Esophagus squamous epithelium (tissue), 5 donors: ENCODE measurements around the gene USE1. TPM values are rescaled to one million over a fixed set of nuclear protein-coding genes. Genes with fewer than 3 reads are reported as not detected.

ENCODE experiments used
- DNase-seq: peaks from one replicate; lab custom pipeline; 2025; lab: John Stamatoyannopoulos, UW
- H3K27ac ChIP-seq, 4 donors: fragments of 200-600 bp; sonication (generic); one replicate each; pipeline ENCODE4 v1.5.1; 2016 to 2019; ENCODE audit warnings: mild to moderate bottlenecking in 1 of 4
- H3K27me3 ChIP-seq, 4 donors: fragments of 200-600 bp; sonication (generic); 1 replicate in 3 of 4; 2 replicates in 1 of 4; pipeline versions ENCODE4 v1.5.1 to v1.6.0; 2017 to 2021; ENCODE audit warnings: antibody characterized with exemption in 1 of 4
- H3K36me3 ChIP-seq, 3 donors: fragments of 200-600 bp; sonication (generic); one replicate each; pipeline ENCODE4 v1.5.1; 2016 to 2019
- H3K4me1 ChIP-seq, 3 donors: fragments of 200-600 bp; sonication (generic); one replicate each; pipeline ENCODE4 v1.5.1; 2017 to 2019
- H3K4me3 ChIP-seq, 4 donors: fragments of 200-600 bp; sonication (generic); 1 replicate in 3 of 4; 2 replicates in 1 of 4; pipeline ENCODE4 v1.5.1; 2016 to 2019; ENCODE audit warnings: mild to moderate bottlenecking in 2 of 4, moderate library complexity in 1 of 4
- H3K9me3 ChIP-seq, 3 donors: fragments of 200-600 bp; sonication (generic); one replicate each; pipeline ENCODE4 v1.5.1; 2016 to 2019
- POLR2A ChIP-seq, 4 donors: fragments of 450-650 bp; IDR thresholded peaks; one replicate each; pipeline ENCODE4 v1.6.1; 2017; ENCODE audit warnings: antibody characterized with exemption in 4 of 4, mild to moderate bottlenecking in 4 of 4, moderate library complexity in 3 of 4
- WGBS, 2 donors: methylation state at CpG; one replicate each; pipeline ENCODE4 v1.1.5; 2018; 5-methylcytosine and 5-hydroxymethylcytosine counted together
- intact Hi-C: fragments of 100-400 bp; cut with DNase I; formaldehyde crosslinking; loops from one replicate; pipeline ENCODE4 v1.15.0; 2022
- total RNA-seq, 4 donors: library from RNA; depleted of rRNA; stranded (reverse); fragments of >200 nt; gene quantifications; one replicate each; pipeline ENCODE4 v1.1.0, GENCODE V29; 2016
- TF ChIP-seq, protein P1 (sequence below), 6 experiments: fragments of 450-650 bp in 4 of 6; fragments of 200-600 bp in 2 of 6; sonication (generic) in 2 of 6; IDR thresholded peaks; one replicate each; pipeline ENCODE4 v1.5.1; 2016 to 2019; ENCODE audit warnings: antibody characterized with exemption in 6 of 6, mild to moderate bottlenecking in 4 of 6, moderate library complexity in 4 of 6
- donor health status: DM: yes; HTN: yes; CAD: no.

USE1 gene
- total RNA-seq, 4 donors from 2014 or later, result 11.2 to 22.5 (median 17.6) TPM

DNA sequence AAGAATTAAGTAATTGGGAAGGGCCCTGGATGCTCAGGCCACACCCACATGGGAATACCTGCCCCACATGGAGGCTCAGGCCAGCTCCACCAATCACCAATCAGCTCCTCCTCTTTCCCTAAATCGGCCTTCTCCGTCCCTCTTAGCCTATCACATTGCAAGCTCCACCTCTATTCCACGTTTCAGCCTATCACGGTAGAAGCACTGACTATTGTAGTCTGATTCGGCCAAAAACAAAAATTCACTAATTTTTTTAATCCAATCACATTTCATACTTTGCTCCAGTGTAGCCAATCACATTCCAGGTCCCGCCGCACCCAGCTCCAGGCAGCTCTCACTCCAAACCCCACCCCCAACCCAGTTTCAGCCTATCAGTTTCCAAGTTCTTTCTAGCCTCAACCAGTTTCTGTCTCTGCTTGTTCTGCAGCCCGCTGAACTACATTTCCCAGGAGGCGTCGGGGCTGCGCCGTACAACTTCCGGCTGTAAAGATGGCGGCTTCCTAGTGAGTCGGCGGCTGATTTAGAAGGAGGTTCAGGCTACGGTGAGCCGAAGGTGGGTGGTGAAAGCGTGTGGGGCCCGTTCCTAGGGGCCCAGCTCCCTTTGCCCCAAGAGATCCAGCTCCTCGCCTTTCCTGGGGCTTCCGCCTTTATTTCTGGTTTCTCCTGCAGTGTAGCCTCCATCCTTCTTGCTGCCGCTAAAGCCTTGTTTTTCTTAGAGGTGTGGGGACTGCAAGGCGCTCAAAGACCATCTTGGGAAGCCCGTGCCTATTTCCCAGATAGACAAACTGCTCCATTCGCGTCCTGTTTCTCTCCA is 52.0 kb downstream of the USE1 start, which contains the start of gene BABAM1:
Gene BABAM1 (plus strand): TSS at position 469 of the 814 bp plus-strand sequence. CDS start 1,364 bp downstream, outside the sequence.
- H3K36me3 ChIP-seq, result peaks cover 0 to 37% (median 15%) of the 10 kb centered on the region in 3 donors
- 0 to 2% methylated on average over 19 to 24 of the region's 27 CpGs for WGBS, 2 donors
- peak; percentile 94 for DNase-seq
- intact Hi-C loops, result no loop called here
- peak within 1 kb of the TSS; percentile 78 to 86 (median 81) for H3K27ac ChIP-seq
- H3K4me1 ChIP-seq, result peaks cover 7 to 25% (median 9%) of the 10 kb centered on the region in 3 donors
- no peaks in the 10 kb centered on the region for H3K9me3 ChIP-seq
- H3K4me3 ChIP-seq, result peak within 1 kb of the TSS; percentile 65 to 89 (median 81)
- TF ChIP-seq POLR2A (IDR thresholded peaks at IDR 0.05), result peak in 1 of 4 donors; percentile 43
- TF ChIP-seq, protein P1, sequence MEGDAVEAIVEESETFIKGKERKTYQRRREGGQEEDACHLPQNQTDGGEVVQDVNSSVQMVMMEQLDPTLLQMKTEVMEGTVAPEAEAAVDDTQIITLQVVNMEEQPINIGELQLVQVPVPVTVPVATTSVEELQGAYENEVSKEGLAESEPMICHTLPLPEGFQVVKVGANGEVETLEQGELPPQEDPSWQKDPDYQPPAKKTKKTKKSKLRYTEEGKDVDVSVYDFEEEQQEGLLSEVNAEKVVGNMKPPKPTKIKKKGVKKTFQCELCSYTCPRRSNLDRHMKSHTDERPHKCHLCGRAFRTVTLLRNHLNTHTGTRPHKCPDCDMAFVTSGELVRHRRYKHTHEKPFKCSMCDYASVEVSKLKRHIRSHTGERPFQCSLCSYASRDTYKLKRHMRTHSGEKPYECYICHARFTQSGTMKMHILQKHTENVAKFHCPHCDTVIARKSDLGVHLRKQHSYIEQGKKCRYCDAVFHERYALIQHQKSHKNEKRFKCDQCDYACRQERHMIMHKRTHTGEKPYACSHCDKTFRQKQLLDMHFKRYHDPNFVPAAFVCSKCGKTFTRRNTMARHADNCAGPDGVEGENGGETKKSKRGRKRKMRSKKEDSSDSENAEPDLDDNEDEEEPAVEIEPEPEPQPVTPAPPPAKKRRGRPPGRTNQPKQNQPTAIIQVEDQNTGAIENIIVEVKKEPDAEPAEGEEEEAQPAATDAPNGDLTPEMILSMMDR (IDR thresholded peaks at IDR 0.05), result peak in 1 of 6 experiments; percentile 19
- H3K27me3 ChIP-seq, result no peaks in the 10 kb centered on the region

DNA sequence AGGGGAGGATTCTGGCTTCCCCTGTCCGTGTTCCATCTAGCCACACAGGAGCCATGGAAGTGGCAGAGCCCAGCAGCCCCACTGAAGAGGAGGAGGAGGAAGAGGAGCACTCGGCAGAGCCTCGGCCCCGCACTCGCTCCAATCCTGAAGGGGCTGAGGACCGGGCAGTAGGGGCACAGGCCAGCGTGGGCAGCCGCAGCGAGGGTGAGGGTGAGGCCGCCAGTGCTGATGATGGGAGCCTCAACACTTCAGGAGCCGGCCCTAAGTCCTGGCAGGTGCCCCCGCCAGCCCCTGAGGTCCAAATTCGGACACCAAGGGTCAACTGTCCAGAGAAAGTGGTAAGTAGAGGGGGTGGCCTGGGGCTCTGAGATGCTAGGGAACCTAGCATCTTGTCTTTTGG is 53.6 kb downstream of the USE1 start:
- H3K4me1 ChIP-seq, result peaks cover 7 to 25% (median 9%) of the 10 kb centered on the region in 3 donors
- intact Hi-C loops, result no loop called here
- H3K27me3 ChIP-seq, result no peaks in the 10 kb centered on the region
- H3K9me3 ChIP-seq, result no peaks in the 10 kb centered on the region
- no peak for DNase-seq
- no peak overlapping the region for H3K27ac ChIP-seq
- no peak for TF ChIP-seq POLR2A (IDR thresholded peaks at IDR 0.05)
- TF ChIP-seq, protein P1 (IDR thresholded peaks at IDR 0.05), result no peak
- WGBS, 2 donors, result 84 to 96% methylated on average over 3 to 4 of the region's 13 CpGs
- peaks cover 5 to 52% (median 23%) of the 10 kb centered on the region in 3 donors for H3K36me3 ChIP-seq
- H3K4me3 ChIP-seq, result no peak overlapping the region

Other genes starting within 250 kb of the USE1 start
- 1 to 10 TPM in 3 of 4 donors, under 1 TPM in 1; 0.72 to 8.2 (median 4.0) TPM for gene CPAMD8, start 188.5 kb upstream of the USE1 start, total RNA-seq
- 1 to 10 TPM; 3.0 to 5.8 (median 3.2) TPM for gene HAUS8, start 139.9 kb upstream of the USE1 start, total RNA-seq
- 10 to 100 TPM; 25.5 to 60.5 (median 39.5) TPM for gene MYO9B, start 139.6 kb upstream of the USE1 start, total RNA-seq
- gene OCEL1, start 10.9 kb downstream of the USE1 start, total RNA-seq, result 1 to 10 TPM; 1.8 to 6.9 (median 4.1) TPM
- 100 to 1,000 TPM in 1 of 4 donors, 10 to 100 TPM in 3; 52.8 to 115 (median 82.7) TPM for gene NR2F6, start 30.6 kb downstream of the USE1 start, total RNA-seq
- 1 to 10 TPM in 1 of 4 donors, under 1 TPM in 2, not detected in 1; 0.70 to 4.8 (median 0.73) TPM for gene USHBP1, start 49.4 kb downstream of the USE1 start, total RNA-seq
- gene BABAM1, start 52.1 kb downstream of the USE1 start, total RNA-seq, result 10 to 100 TPM; 29.1 to 55.8 (median 53.1) TPM
- gene ANKLE1, start 66.5 kb downstream of the USE1 start, total RNA-seq, result under 1 TPM in 3 of 4 donors, not detected in 1; 0.12 to 0.57 (median 0.22) TPM
- 1 to 10 TPM; 2.0 to 8.4 (median 5.2) TPM for gene ABHD8, start 88.1 kb downstream of the USE1 start, total RNA-seq
- gene MRPL34, start 90.5 kb downstream of the USE1 start, total RNA-seq, result 10 to 100 TPM; 91.1 to 97.2 (median 92.8) TPM
- gene DDA1, start 94.2 kb downstream of the USE1 start, total RNA-seq, result 10 to 100 TPM; 16.4 to 29.0 (median 22.7) TPM
- 10 to 100 TPM in 1 of 4 donors, 1 to 10 TPM in 3; 3.8 to 19.1 (median 6.5) TPM for gene ANO8, start 119.5 kb downstream of the USE1 start, total RNA-seq
- 10 to 100 TPM; 22.7 to 34.9 (median 31.4) TPM for gene GTPBP3, start 122.2 kb downstream of the USE1 start, total RNA-seq
- 10 to 100 TPM in 3 of 4 donors, 1 to 10 TPM in 1; 9.1 to 38.3 (median 25.7) TPM for gene PLVAP, start 162.0 kb downstream of the USE1 start, total RNA-seq
- not detected for gene CCDC194, start 178.8 kb downstream of the USE1 start, total RNA-seq
- 10 to 100 TPM in 3 of 4 donors, 1 to 10 TPM in 1; 4.1 to 66.8 (median 31.0) TPM for gene BST2, start 190.3 kb downstream of the USE1 start, total RNA-seq
- gene MVB12A, start 204.7 kb downstream of the USE1 start, total RNA-seq, result 10 to 100 TPM; 54.0 to 96.3 (median 61.7) TPM
- gene TMEM221, start 233.3 kb downstream of the USE1 start, total RNA-seq, result under 1 TPM in 2 of 4 donors, not detected in 2; 0.19 to 0.26 TPM
- gene NXNL1, start 245.6 kb downstream of the USE1 start, total RNA-seq, result not detected